Endothelial cell of umbilical vein (primary cell): ENCODE results near the gene ADARB1.

Experiments
- EZH2 ChIP-seq: IDR thresholded peaks from 2 replicates; pipeline ENCODE4 v1.6.1; 2012; ENCODE audit warnings: borderline replicate concordance, low read depth, mild to moderate bottlenecking, moderate library complexity, low read length, inconsistent platforms; ENCODE audit not compliant: severe bottlenecking
- FOS ChIP-seq: IDR thresholded peaks from 2 replicates; pipeline ENCODE4 v1.6.1; 2011; ENCODE audit warnings: mild to moderate bottlenecking, low read length, moderate library complexity, borderline replicate concordance; ENCODE audit not compliant: insufficient read depth
- POLR2A ChIP-seq: IDR thresholded peaks from 2 replicates; pipeline ENCODE4 v1.6.1; 2012; ENCODE audit warnings: low read depth, mild to moderate bottlenecking, control low read depth, low read length
- POLR2AphosphoS5 ChIP-seq: IDR thresholded peaks from 2 replicates; pipeline ENCODE4 v1.6.1; 2012; ENCODE audit warnings: low read depth, mild to moderate bottlenecking, control low read depth, low read length, moderate library complexity; ENCODE audit not compliant: insufficient read depth
- TF ChIP-seq, protein P1 (sequence below), 2 donors: IDR thresholded peaks; 1 replicate in 1 of 2; 2 replicates in 1 of 2; pipeline ENCODE4 v1.5.1; 2011; ENCODE audit warnings: low read length in 2 of 2, mild to moderate bottlenecking in 2 of 2, moderate library complexity in 2 of 2, control low read depth in 1 of 2, inconsistent platforms in 1 of 2, low read depth in 1 of 2; ENCODE audit not compliant: insufficient read depth in 1 of 2; ENCODE audit errors: extremely low read depth in 1 of 2
- TF ChIP-seq, protein P2 (sequence below): IDR thresholded peaks from 2 replicates; pipeline ENCODE4 v1.6.1; 2011; ENCODE audit not compliant: insufficient read depth, insufficient read length

DNA sequence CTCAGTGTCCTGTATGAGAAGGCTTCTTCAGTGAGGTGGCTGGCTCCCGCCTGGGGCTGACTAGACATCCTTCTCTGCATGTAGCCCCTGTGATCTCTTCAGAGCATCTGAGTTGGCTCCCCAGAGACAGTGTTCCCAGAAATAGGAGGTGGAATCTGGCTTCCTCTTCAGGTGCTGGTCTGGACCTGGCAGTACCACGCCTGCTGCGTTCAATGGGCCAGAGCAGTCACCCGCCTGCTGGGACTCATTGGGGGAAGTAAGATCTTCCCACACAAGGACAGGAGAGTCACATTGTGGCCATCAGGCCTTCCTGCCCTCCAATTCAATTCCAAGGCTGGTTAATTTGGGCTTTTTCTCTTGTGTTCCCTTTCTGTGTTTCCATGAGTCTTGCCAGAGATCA lies 51.0 kb downstream of the ADARB1 start:
- TF ChIP-seq, protein P1, sequence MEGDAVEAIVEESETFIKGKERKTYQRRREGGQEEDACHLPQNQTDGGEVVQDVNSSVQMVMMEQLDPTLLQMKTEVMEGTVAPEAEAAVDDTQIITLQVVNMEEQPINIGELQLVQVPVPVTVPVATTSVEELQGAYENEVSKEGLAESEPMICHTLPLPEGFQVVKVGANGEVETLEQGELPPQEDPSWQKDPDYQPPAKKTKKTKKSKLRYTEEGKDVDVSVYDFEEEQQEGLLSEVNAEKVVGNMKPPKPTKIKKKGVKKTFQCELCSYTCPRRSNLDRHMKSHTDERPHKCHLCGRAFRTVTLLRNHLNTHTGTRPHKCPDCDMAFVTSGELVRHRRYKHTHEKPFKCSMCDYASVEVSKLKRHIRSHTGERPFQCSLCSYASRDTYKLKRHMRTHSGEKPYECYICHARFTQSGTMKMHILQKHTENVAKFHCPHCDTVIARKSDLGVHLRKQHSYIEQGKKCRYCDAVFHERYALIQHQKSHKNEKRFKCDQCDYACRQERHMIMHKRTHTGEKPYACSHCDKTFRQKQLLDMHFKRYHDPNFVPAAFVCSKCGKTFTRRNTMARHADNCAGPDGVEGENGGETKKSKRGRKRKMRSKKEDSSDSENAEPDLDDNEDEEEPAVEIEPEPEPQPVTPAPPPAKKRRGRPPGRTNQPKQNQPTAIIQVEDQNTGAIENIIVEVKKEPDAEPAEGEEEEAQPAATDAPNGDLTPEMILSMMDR (IDR thresholded peaks at IDR 0.05; ENCODE audit: extremely low read depth in 1 of 2, insufficient read depth in 1 of 2, low read depth in 1 of 2, low read length in 2 of 2): no peak
- no peak for TF ChIP-seq POLR2A
- TF ChIP-seq POLR2AphosphoS5: no peak
- TF ChIP-seq EZH2: no peak
- TF ChIP-seq, protein P2, sequence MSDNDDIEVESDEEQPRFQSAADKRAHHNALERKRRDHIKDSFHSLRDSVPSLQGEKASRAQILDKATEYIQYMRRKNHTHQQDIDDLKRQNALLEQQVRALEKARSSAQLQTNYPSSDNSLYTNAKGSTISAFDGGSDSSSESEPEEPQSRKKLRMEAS: no peak
- no peak for TF ChIP-seq FOS
